HCT116 (cell line): ENCODE measurements around the gene CRYGN. TPM values are rescaled to one million over a fixed set of nuclear protein-coding genes. Genes with fewer than 3 reads are reported as not detected.

ENCODE experiments used
- ATAC-seq: fragments of 200-7000 bp; cut with Tn5 transposase; 2 replicates; pipeline ENCODE4 v1.9.1; 2020; ENCODE audit warnings: mild to moderate bottlenecking, moderate library complexity
- BruUV-seq: library from RNA; stranded (reverse); fragments of 400-500 nt; replicated peaks from 2 replicates; lab custom pipeline; 2021; lab: Mats Ljungman, UMichigan
- CTCF ChIA-PET: fragments of 300-600 bp; sonication (Branson Sonifier 250); formaldehyde crosslinking; loops from one replicate; lab custom pipeline; 2021; ENCODE audit warnings: antibody characterized with exemption; lab: Charles Lee
- POLR2A ChIA-PET: fragments of 300-600, 350-600 bp; sonication (Branson Sonifier 250); formaldehyde crosslinking; loops from one replicate; lab custom pipeline; 2021; ENCODE audit warnings: antibody characterized with exemption; lab: Charles Lee
- RAD21 ChIA-PET, 2 experiments: fragments of 300-600 bp; sonication (Branson Sonifier 250); formaldehyde crosslinking; loops; one replicate each; lab custom pipeline; 2023; ENCODE audit warnings: low total read pairs in 2 of 2; ENCODE audit not compliant: uncharacterized antibody in 2 of 2, unreplicated experiment in 2 of 2, low non-redundant PET in 1 of 2; lab: Charles Lee
- DNase-seq: peaks from one replicate; pipeline ENCODE4 v3.0.0-alpha.2; 2010; ENCODE audit warnings: low read depth, low spot score
- H2AFZ ChIP-seq: fragments of 200-600 bp; shearing (Covaris generic), sonication (generic); 2 replicates; pipeline ENCODE4 v1.6.1; 2017; ENCODE audit warnings: low read depth, mixed run types, mixed read lengths, antibody characterized with exemption, low read length; ENCODE audit not compliant: poor library complexity, severe bottlenecking
- H3K27ac ChIP-seq: 2 replicates; pipeline ENCODE4 v1.5.1; 2012; ENCODE audit warnings: low read depth, low read length
- H3K27me3 ChIP-seq: fragments of 200-600 bp; sonication (generic); 2 replicates; pipeline ENCODE4 v1.6.1; 2016; ENCODE audit warnings: mixed run types, low read length, mixed read lengths; ENCODE audit not compliant: insufficient read depth
- H3K36me3 ChIP-seq, 2 experiments: fragments of 200-500 bp in 1 of 2; fragments of 200-600 bp in 1 of 2; sonication (Bioruptor generic) in 1 of 2; sonication (generic) in 1 of 2; 2 replicates each; pipeline versions ENCODE4 v1.5.1 to v1.6.1; 2014 to 2016; ENCODE audit warnings: low read length in 2 of 2, inconsistent platforms in 1 of 2, mixed read lengths in 1 of 2, mixed run types in 1 of 2; ENCODE audit not compliant: insufficient read depth in 2 of 2, control insufficient read depth in 1 of 2
- H3K4me1 ChIP-seq, 2 experiments: fragments of 200-600 bp in 1 of 2; sonication (generic) in 1 of 2; 2 replicates each; pipeline versions ENCODE4 v1.5.1 to v1.6.1; 2012 to 2017; ENCODE audit warnings: low read length in 2 of 2, inconsistent platforms in 1 of 2, mild to moderate bottlenecking in 1 of 2, mixed read lengths in 1 of 2, mixed run types in 1 of 2, moderate library complexity in 1 of 2; ENCODE audit not compliant: insufficient read depth in 2 of 2, control insufficient read depth in 1 of 2
- H3K4me2 ChIP-seq: fragments of 200-600 bp; sonication (generic); 2 replicates; pipeline ENCODE4 v1.6.1; 2017; ENCODE audit warnings: mixed run types, low read length, mixed read lengths
- H3K4me3 ChIP-seq, 2 experiments: fragments of 200-600 bp in 1 of 2; sonication (generic) in 1 of 2; replicated peaks in 1 of 2; 2 replicates each; pipeline ENCODE4 v1.5.1; 2011 to 2016; ENCODE audit warnings: low read length in 2 of 2, control low read depth in 1 of 2, low read depth in 1 of 2, mild to moderate bottlenecking in 1 of 2, mixed read lengths in 1 of 2, mixed run types in 1 of 2
- H3K79me2 ChIP-seq: fragments of 200-600 bp; sonication (generic); 2 replicates; pipeline ENCODE4 v1.6.1; 2017; ENCODE audit warnings: mild to moderate bottlenecking, mixed run types, low read length, moderate library complexity, mixed read lengths; ENCODE audit not compliant: insufficient read depth
- H3K9ac ChIP-seq: fragments of 200-600 bp; sonication (generic); 2 replicates; pipeline ENCODE4 v1.6.1; 2016; ENCODE audit warnings: low read length, mixed read lengths
- H3K9me2 ChIP-seq: fragments of 200-600 bp; sonication (generic), shearing (Covaris generic); 2 replicates; pipeline ENCODE4 v1.6.1; 2017; ENCODE audit warnings: mixed run types, mild to moderate bottlenecking, moderate library complexity; ENCODE audit not compliant: insufficient read depth
- H3K9me3 ChIP-seq, 2 experiments: fragments of 200-500 bp in 1 of 2; fragments of 200-600 bp in 1 of 2; sonication (Bioruptor generic) in 1 of 2; sonication (generic) in 1 of 2; 2 replicates each; pipeline ENCODE4 v1.6.1; 2014 to 2017; ENCODE audit warnings: low read length in 2 of 2, mixed read lengths in 2 of 2, inconsistent platforms in 1 of 2, low read depth in 1 of 2, mild to moderate bottlenecking in 1 of 2, mixed run types in 1 of 2, moderate library complexity in 1 of 2; ENCODE audit not compliant: control insufficient read depth in 1 of 2, insufficient read depth in 1 of 2
- H4K20me1 ChIP-seq: fragments of 200-600 bp; sonication (generic), shearing (Covaris generic); 2 replicates; pipeline ENCODE4 v1.6.1; 2017; ENCODE audit warnings: mixed run types, mild to moderate bottlenecking, moderate library complexity; ENCODE audit not compliant: insufficient read depth
- CEBPB ChIP-seq: IDR thresholded peaks from 2 replicates; pipeline ENCODE4 v1.6.1; 2012; ENCODE audit warnings: low read depth
- EZH2 ChIP-seq: fragments of 200-600 bp; sonication (generic); IDR thresholded peaks from 2 replicates; pipeline ENCODE4 v1.6.1; 2017; ENCODE audit warnings: antibody characterized with exemption, mixed run types
- JUND ChIP-seq: IDR thresholded peaks from 2 replicates; pipeline ENCODE4 v1.6.1; 2012
- MAX ChIP-seq: IDR thresholded peaks from 2 replicates; pipeline ENCODE4 v1.6.1; 2012
- POLR2A ChIP-seq: IDR thresholded peaks from 2 replicates; pipeline ENCODE4 v1.7.0; 2011; ENCODE audit warnings: borderline replicate concordance; ENCODE audit not compliant: insufficient read depth, insufficient read length; ENCODE audit errors: extremely low read depth
- REST ChIP-seq: IDR thresholded peaks from 2 replicates; pipeline ENCODE4 v1.6.1; 2012; ENCODE audit warnings: low read depth
- TCF7L2 ChIP-seq: IDR thresholded peaks from 2 replicates; pipeline ENCODE4 v1.7.0; 2011; ENCODE audit warnings: borderline replicate concordance, inconsistent platforms; ENCODE audit not compliant: insufficient read depth, insufficient read length; ENCODE audit errors: extremely low read depth
- YY1 ChIP-seq: IDR thresholded peaks from 2 replicates; pipeline ENCODE4 v1.6.1; 2011; ENCODE audit warnings: low read length, low read depth, moderate library complexity, mild to moderate bottlenecking; ENCODE audit not compliant: insufficient replicate concordance; ENCODE audit errors: extremely low read depth
- intact Hi-C: fragments of 100-400 bp; cut with micrococcal nuclease; formaldehyde crosslinking; loops from 2 replicates; pipeline ENCODE4 v1.10.0; 2022
- total RNA-seq: library from RNA; stranded (reverse); gene quantifications from one replicate; pipeline ENCODE4 v1.2.1, GENCODE V29; 2021; ENCODE audit not compliant: unreplicated experiment

Gene CRYGN
- total RNA-seq, 1 experiment from 2014 or later = not detected

GRCh38 chr7:151413241-151413640, 26.7 kb downstream of the CRYGN start:
- Histone ChIP-seq H3K27ac (no peak overlapping the region), H3K9me3 (no peaks in the 10 kb centered on the region), H4K20me1 (no peaks in the 10 kb centered on the region), H3K4me3 (no peak overlapping the region), H3K79me2 (no peaks in the 10 kb centered on the region), H3K4me1 (peaks cover 6 to 7% of the 10 kb centered on the region in 2 experiments; a peak in 2 of 4 replicates), H2AFZ (no peak overlapping the region), H3K36me3 (no peaks in the 10 kb centered on the region), H3K27me3 (no peaks in the 10 kb centered on the region), H3K9me2 (no peaks in the 10 kb centered on the region), H3K9ac (no peak overlapping the region), H3K4me2 (no peak overlapping the region)
- intact Hi-C loops = no loop called here
- DNase-seq = no peak
- ChIA-PET POLR2A (interaction anchor here (0.5 kb wide), 1 partner anchor 1937 kb away, joined by 3 read pairs; no protein-coding TSS in a partner anchor), RAD21 (no interaction called here), CTCF (no interaction called here)
- no peak for ATAC-seq
- TF ChIP-seq POLR2A (no peak), MAX (no peak), TCF7L2 (no peak), YY1 (no peak), CEBPB (no peak), REST (no peak), JUND (no peak), EZH2 (no peak)
- no TSS peak for BruUV-seq
